Inflammatory macrophage (primary cell): ENCODE measurements around the gene SERPINA10.

Experiments
- DNase-seq, 2 donors: peaks; one replicate each; pipeline ENCODE4 v3.0.0-alpha.2; 2020 to 2022
- total RNA-seq, 18 experiments: gene quantifications; one replicate each; lab custom pipeline; 2026; ENCODE audit warnings: mixed read lengths in 6 of 18, inconsistent platforms in 2 of 18; lab: John Stamatoyannopoulos, UW

Gene SERPINA10
- total RNA-seq: 0 to 0.28 (median 0) reads per million in 18 experiments

GRCh38 chr14:94292872-94293577, at the start of gene SERPINA10:
SERPINA10 (minus strand) TSS chr14:94293268; CDS start chr14:94290593, 2,675 bp downstream.
- DNase-seq: no peak

GRCh38 chr14:94342334-94342934, 49.4 kb upstream of the SERPINA10 start:
- peak; percentile 79 to 81 for DNase-seq

GRCh38 chr14:94341656-94342333, 48.7 kb upstream of the SERPINA10 start:
- peak; percentile 72 to 81 for DNase-seq

- DNase-seq: no peak
These were observed 47.5 kb upstream of the SERPINA10 start for GRCh38 chr14:94340533-94340932.

- DNase-seq: no peak
These were observed 45.0 kb upstream of the SERPINA10 start for GRCh38 chr14:94338023-94338422.

- peak in 1 of 2 donors; percentile 9 for DNase-seq
These were observed 44.2 kb upstream of the SERPINA10 start for GRCh38 chr14:94337274-94337673.

- DNase-seq: no peak
These were observed 41.8 kb upstream of the SERPINA10 start for GRCh38 chr14:94334872-94335271.

- no peak for DNase-seq
These were observed 39.5 kb upstream of the SERPINA10 start for GRCh38 chr14:94332587-94332986.

GRCh38 chr14:94332063-94332583, 39.1 kb upstream of the SERPINA10 start:
- no peak for DNase-seq

- no peak for DNase-seq
These were observed 38.4 kb upstream of the SERPINA10 start for GRCh38 chr14:94331462-94331861.

- DNase-seq: peak; percentile 40 to 42
These were observed 37.8 kb upstream of the SERPINA10 start for GRCh38 chr14:94330857-94331256.

- no peak for DNase-seq
These were observed 37.4 kb upstream of the SERPINA10 start for GRCh38 chr14:94330432-94330831.

GRCh38 chr14:94329857-94330256, 36.8 kb upstream of the SERPINA10 start:
- DNase-seq: no peak

GRCh38 chr14:94328196-94328595, 35.1 kb upstream of the SERPINA10 start:
- no peak for DNase-seq

GRCh38 chr14:94322648-94323570, 29.8 kb upstream of the SERPINA10 start, which contains the start of gene SERPINA6:
SERPINA6 (minus strand) TSS chr14:94323336; CDS start chr14:94314648, 8,688 bp downstream.
- no peak for DNase-seq

GRCh38 chr14:94321421-94322271, 28.6 kb upstream of the SERPINA10 start:
- no peak for DNase-seq

GRCh38 chr14:94320243-94320642, 27.2 kb upstream of the SERPINA10 start:
- peak in 1 of 2 donors; percentile 15 for DNase-seq

- no peak for DNase-seq
These were observed 24.2 kb upstream of the SERPINA10 start for GRCh38 chr14:94317259-94317658.

GRCh38 chr14:94316692-94317091, 23.6 kb upstream of the SERPINA10 start:
- DNase-seq: no peak

GRCh38 chr14:94314890-94315289, 21.8 kb upstream of the SERPINA10 start:
- no peak for DNase-seq
